GM12878 (cell line): ENCODE measurements around the gene FZD10. TPM values are rescaled to one million over a fixed set of nuclear protein-coding genes. Genes with fewer than 3 reads are reported as not detected.

Source experiments
- CUX1 ChIP-seq: IDR thresholded peaks from 2 replicates; pipeline ENCODE4 v1.6.1; 2012; ENCODE audit warnings: improper control_type of control experiment, low read depth, low read length; ENCODE audit not compliant: insufficient replicate concordance
- E2F4 ChIP-seq: IDR thresholded peaks from 2 replicates; pipeline ENCODE4 v1.6.1; 2012; ENCODE audit warnings: low read depth, low read length, improper control_type of control experiment
- KAT2A ChIP-seq: conservative IDR thresholded peaks from 2 replicates; pipeline ENCODE4 v1.6.1; 2011; ENCODE audit warnings: low read depth, low read length; ENCODE audit not compliant: control insufficient read depth
- LARP7 ChIP-seq: fragments of 450-650 bp; IDR thresholded peaks from 2 replicates; pipeline ENCODE4 v1.6.1; 2017; ENCODE audit warnings: mild to moderate bottlenecking
- polyA plus RNA-seq, 11 experiments: library from polyadenylated mRNA; depleted of rRNA in 4 of 11; unstranded in 6 of 11; stranded (reverse) in 5 of 11; fragments of >200 nt; fragmentation: Nextera tagmentation in 4 of 11; fragmentation: Illumina TruSeq in 1 of 11; extraction: Ambion mirVana in 4 of 11; extraction: Trizol in 1 of 11; gene quantifications; 1 replicate in 1 of 11; 2 replicates in 10 of 11; pipeline versions ENCODE4 v1.2.1 to v1.2.3, GENCODE V29; 2011 to 2016; ENCODE audit warnings: inconsistent platforms in 2 of 11, missing spikeins in 2 of 11, low read depth in 1 of 11
- total RNA-seq, 4 experiments: library from RNA; depleted of rRNA in 3 of 4; stranded (reverse); fragments of >200 nt in 3 of 4; fragmentation: Illumina TruSeq in 1 of 4; extraction: Trizol in 1 of 4; gene quantifications; 2 replicates each; pipeline versions ENCODE4 v1.2.1 to v1.2.3, GENCODE V29; 2013 to 2021

FZD10 gene
- total and polyA plus RNA-seq, 10 of the 15 experiments (the other 5 are each of a cell fraction or from before 2014, with no cell fraction given), result not detected

DNA sequence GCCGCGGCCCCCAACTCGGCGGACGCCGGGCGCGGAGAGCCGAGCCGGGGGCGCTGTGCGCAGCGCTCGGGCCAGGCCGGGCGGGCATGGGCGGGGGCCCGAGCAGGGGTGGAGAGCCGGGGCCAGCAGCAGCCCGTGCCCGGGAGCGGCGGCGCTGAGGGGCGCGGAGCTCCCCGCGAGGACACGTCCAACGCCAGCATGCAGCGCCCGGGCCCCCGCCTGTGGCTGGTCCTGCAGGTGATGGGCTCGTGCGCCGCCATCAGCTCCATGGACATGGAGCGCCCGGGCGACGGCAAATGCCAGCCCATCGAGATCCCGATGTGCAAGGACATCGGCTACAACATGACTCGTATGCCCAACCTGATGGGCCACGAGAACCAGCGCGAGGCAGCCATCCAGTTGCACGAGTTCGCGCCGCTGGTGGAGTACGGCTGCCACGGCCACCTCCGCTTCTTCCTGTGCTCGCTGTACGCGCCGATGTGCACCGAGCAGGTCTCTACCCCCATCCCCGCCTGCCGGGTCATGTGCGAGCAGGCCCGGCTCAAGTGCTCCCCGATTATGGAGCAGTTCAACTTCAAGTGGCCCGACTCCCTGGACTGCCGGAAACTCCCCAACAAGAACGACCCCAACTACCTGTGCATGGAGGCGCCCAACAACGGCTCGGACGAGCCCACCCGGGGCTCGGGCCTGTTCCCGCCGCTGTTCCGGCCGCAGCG is 639 bp downstream of the FZD10 start (continued):
- TF ChIP-seq CUX1 (no peak), KAT2A (no peak), E2F4 (no peak), LARP7 (no peak)
- TF ChIP-seq, all 136 proteins: peak for 0
